EH (cell line): Measurements from ENCODE around the gene GSPT1.
A peak's percentile ranks its signal among the peaks of the same experiment; 100 is the strongest.

Experiments
- DNase-seq: peaks from one replicate; pipeline ENCODE4 v3.0.0-alpha.2; 2015; ENCODE audit warnings: low read depth

Gene GSPT1

GRCh38 chr16:11913425-11914079, 2.2 kb downstream of the GSPT1 start:
- DNase-seq, result peak; percentile 49

- DNase-seq, result peak; percentile 87
These were observed 5.9 kb downstream of the GSPT1 start for GRCh38 chr16:11909653-11910545.

- no peak for DNase-seq
These were observed 8.4 kb downstream of the GSPT1 start for GRCh38 chr16:11907160-11907970.

- no peak for DNase-seq
These were observed 11.8 kb downstream of the GSPT1 start for GRCh38 chr16:11903906-11904305.

- peak; percentile 38 for DNase-seq
These were observed 14.7 kb downstream of the GSPT1 start for GRCh38 chr16:11901091-11901490.

- peak; percentile 85 for DNase-seq
These were observed 19.1 kb downstream of the GSPT1 start for GRCh38 chr16:11896486-11897176.

GRCh38 chr16:11893571-11893970, 22.2 kb downstream of the GSPT1 start:
- no peak for DNase-seq

GRCh38 chr16:11892761-11893160, 23.0 kb downstream of the GSPT1 start:
- DNase-seq, result no peak

GRCh38 chr16:11890231-11890965, 25.4 kb downstream of the GSPT1 start:
- no peak for DNase-seq

- DNase-seq, result no peak
These were observed 28.9 kb downstream of the GSPT1 start for GRCh38 chr16:11886881-11887280.

- no peak for DNase-seq
These were observed 31.7 kb downstream of the GSPT1 start for GRCh38 chr16:11884035-11884434.

GRCh38 chr16:11880007-11880406, 35.7 kb downstream of the GSPT1 start:
- no peak for DNase-seq

- DNase-seq, result peak; percentile 35
These were observed 38.4 kb downstream of the GSPT1 start for GRCh38 chr16:11877374-11877773.

GRCh38 chr16:11876306-11876705, 39.5 kb downstream of the GSPT1 start:
- no peak for DNase-seq

- DNase-seq, result no peak
These were observed 40.0 kb downstream of the GSPT1 start for GRCh38 chr16:11875721-11876120.

- DNase-seq, result peak; percentile 52
These were observed 44.6 kb downstream of the GSPT1 start for GRCh38 chr16:11871193-11871592.

- DNase-seq, result peak; percentile 36
These were observed 45.4 kb downstream of the GSPT1 start for GRCh38 chr16:11870399-11870798.

- DNase-seq, result no peak
These were observed 46.2 kb downstream of the GSPT1 start for GRCh38 chr16:11869353-11870228.

GRCh38 chr16:11868412-11868980, 47.3 kb downstream of the GSPT1 start:
- no peak for DNase-seq

- DNase-seq, result no peak
These were observed 53.3 kb downstream of the GSPT1 start for GRCh38 chr16:11862489-11862888.
